A673 (cell line): ENCODE data around the gene EYS. TPM values are rescaled to one million over a fixed set of nuclear protein-coding genes. Genes with fewer than 3 reads are reported as not detected.

Experiments used
- BruUV-seq: library from RNA; stranded (reverse); fragments of 400-500 nt; replicated peaks from 2 replicates; lab custom pipeline; 2021; lab: Mats Ljungman, UMichigan
- CTCF ChIA-PET: fragments of 300-600 bp; sonication (Branson Sonifier 250); formaldehyde crosslinking; loops from one replicate; lab custom pipeline; 2022; ENCODE audit warnings: antibody characterized with exemption; lab: Charles Lee
- POLR2A ChIA-PET: fragments of 300-600 bp; sonication (Branson Sonifier 250); formaldehyde crosslinking; loops from one replicate; lab custom pipeline; 2022; ENCODE audit warnings: antibody characterized with exemption; ENCODE audit not compliant: low non-redundant PET; lab: Charles Lee
- DNase-seq: peaks from one replicate; pipeline ENCODE4 v3.0.0-alpha.2; 2015; ENCODE audit warnings: low spot score
- H3K27ac ChIP-seq: fragments of 200-600 bp; sonication (generic); 2 replicates; pipeline ENCODE4 v1.5.1; 2016; ENCODE audit warnings: mixed run types, low read depth, mild to moderate bottlenecking, mixed read lengths, antibody characterized with exemption, low read length; ENCODE audit not compliant: poor library complexity, severe bottlenecking
- H3K27me3 ChIP-seq: fragments of 200-600 bp; sonication (generic); replicated peaks from 2 replicates; pipeline ENCODE4 v1.6.1; 2017; ENCODE audit warnings: mixed run types, low read depth, mild to moderate bottlenecking, mixed read lengths, antibody characterized with exemption, low read length; ENCODE audit not compliant: insufficient read depth, poor library complexity
- H3K36me3 ChIP-seq: fragments of 200-600 bp; sonication (generic); 2 replicates; pipeline ENCODE4 v1.6.1; 2016; ENCODE audit warnings: mixed run types, mild to moderate bottlenecking, mixed read lengths, antibody characterized with exemption, low read length; ENCODE audit not compliant: insufficient read depth, poor library complexity, severe bottlenecking
- H3K4me1 ChIP-seq: fragments of 200-600 bp; sonication (generic); 2 replicates; pipeline ENCODE4 v1.6.1; 2017; ENCODE audit warnings: mixed run types, mild to moderate bottlenecking, mixed read lengths, antibody characterized with exemption, low read length; ENCODE audit not compliant: insufficient read depth, poor library complexity, severe bottlenecking
- H3K4me3 ChIP-seq: fragments of 200-600 bp; sonication (generic); 2 replicates; pipeline ENCODE4 v1.5.1; 2016; ENCODE audit warnings: low read depth, mixed run types, mild to moderate bottlenecking, mixed read lengths, low read length; ENCODE audit not compliant: poor library complexity, severe bottlenecking
- H3K9me3 ChIP-seq: fragments of 200-600 bp; sonication (generic); 2 replicates; pipeline ENCODE4 v1.6.1; 2016; ENCODE audit warnings: mixed run types, low read depth, mild to moderate bottlenecking, mixed read lengths, antibody characterized with exemption, low read length; ENCODE audit not compliant: poor library complexity, severe bottlenecking
- EZH2 ChIP-seq: fragments of 200-600 bp; sonication (generic); IDR thresholded peaks from 2 replicates; pipeline ENCODE4 v1.6.1; 2017; ENCODE audit warnings: borderline replicate concordance, low read depth, mild to moderate bottlenecking, mixed read lengths, antibody characterized with exemption, low read length; ENCODE audit not compliant: poor library complexity, severe bottlenecking
- intact Hi-C: fragments of 100-400 bp; cut with micrococcal nuclease; formaldehyde crosslinking; loops from one replicate; pipeline ENCODE4 v1.10.0; 2022; ENCODE audit not compliant: unreplicated experiment
- total RNA-seq: library from RNA; stranded (reverse); gene quantifications from 2 replicates; pipeline ENCODE4 v1.2.3, GENCODE V29; 2021
- TF ChIP-seq, protein P1 (sequence below): fragments of 300-800, 200-600 bp; sonication (generic); conservative IDR thresholded peaks from 2 replicates; pipeline ENCODE4 v1.5.1; 2017; ENCODE audit warnings: low read depth, mild to moderate bottlenecking, antibody characterized with exemption, low read length, moderate library complexity, mixed read lengths

EYS gene
- total RNA-seq, 1 experiment from 2014 or later: 0.47 TPM

DNA sequence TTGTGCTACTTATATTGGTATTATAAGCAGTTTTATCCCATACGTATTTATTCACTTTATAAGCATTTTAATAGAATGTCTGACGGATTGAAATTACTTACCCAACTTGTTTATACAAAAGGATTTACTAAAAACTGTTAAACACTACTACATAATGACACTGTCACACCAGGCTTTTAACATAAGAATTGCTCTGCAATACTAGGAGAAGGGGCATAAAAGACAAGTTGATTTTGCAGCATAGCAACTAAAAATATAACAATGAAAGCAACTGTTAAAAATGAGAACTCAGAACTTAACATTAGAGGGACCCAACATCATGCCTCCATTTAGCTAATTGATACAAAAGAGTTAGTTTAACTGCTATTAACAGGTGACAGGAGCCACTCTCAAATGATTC is 1076.1 kb downstream of the EYS start:
- DNase-seq: no peak
- intact Hi-C loops: no loop called here
- ChIA-PET POLR2A (no interaction called here), CTCF (no interaction called here)
- H3K9me3 ChIP-seq: no peaks in the 10 kb centered on the region
- BruUV-seq: no TSS peak
- H3K27ac ChIP-seq: no peak overlapping the region
- TF ChIP-seq, protein P1, sequence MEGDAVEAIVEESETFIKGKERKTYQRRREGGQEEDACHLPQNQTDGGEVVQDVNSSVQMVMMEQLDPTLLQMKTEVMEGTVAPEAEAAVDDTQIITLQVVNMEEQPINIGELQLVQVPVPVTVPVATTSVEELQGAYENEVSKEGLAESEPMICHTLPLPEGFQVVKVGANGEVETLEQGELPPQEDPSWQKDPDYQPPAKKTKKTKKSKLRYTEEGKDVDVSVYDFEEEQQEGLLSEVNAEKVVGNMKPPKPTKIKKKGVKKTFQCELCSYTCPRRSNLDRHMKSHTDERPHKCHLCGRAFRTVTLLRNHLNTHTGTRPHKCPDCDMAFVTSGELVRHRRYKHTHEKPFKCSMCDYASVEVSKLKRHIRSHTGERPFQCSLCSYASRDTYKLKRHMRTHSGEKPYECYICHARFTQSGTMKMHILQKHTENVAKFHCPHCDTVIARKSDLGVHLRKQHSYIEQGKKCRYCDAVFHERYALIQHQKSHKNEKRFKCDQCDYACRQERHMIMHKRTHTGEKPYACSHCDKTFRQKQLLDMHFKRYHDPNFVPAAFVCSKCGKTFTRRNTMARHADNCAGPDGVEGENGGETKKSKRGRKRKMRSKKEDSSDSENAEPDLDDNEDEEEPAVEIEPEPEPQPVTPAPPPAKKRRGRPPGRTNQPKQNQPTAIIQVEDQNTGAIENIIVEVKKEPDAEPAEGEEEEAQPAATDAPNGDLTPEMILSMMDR: no peak
- TF ChIP-seq EZH2: no peak
- no peak overlapping the region for H3K4me3 ChIP-seq
- H3K36me3 ChIP-seq: no peaks in the 10 kb centered on the region
- H3K4me1 ChIP-seq: no peaks in the 10 kb centered on the region
- no peaks in the 10 kb centered on the region for H3K27me3 ChIP-seq

DNA sequence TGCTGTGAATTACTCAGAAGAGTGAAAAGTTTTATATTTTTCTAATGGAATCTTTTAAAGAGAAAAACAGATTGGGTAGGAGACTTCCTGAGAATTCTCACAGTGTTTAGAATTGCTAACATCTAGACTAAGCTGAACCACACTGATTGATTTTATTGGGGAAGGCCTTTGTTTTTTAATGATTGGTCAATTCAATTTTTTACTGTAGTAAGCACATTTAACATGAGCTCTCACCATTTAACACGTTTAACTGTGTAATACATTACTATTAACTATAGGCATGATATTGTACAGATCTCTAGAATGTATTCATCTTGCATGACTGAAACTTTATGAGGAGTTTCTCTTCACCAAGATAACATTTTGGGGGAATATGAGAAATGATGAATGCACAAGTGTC is 1084.1 kb downstream of the EYS start:
- CTCF ChIA-PET: no interaction called here
- TF ChIP-seq, protein P1: no peak
- no peak for TF ChIP-seq EZH2
- Histone ChIP-seq H3K4me1 (no peaks in the 10 kb centered on the region), H3K27me3 (no peaks in the 10 kb centered on the region), H3K9me3 (no peaks in the 10 kb centered on the region), H3K27ac (no peak overlapping the region), H3K36me3 (no peaks in the 10 kb centered on the region), H3K4me3 (no peak overlapping the region)
- intact Hi-C loops: no loop called here
- no peak for DNase-seq
- POLR2A ChIA-PET: no interaction called here
- no TSS peak for BruUV-seq

DNA sequence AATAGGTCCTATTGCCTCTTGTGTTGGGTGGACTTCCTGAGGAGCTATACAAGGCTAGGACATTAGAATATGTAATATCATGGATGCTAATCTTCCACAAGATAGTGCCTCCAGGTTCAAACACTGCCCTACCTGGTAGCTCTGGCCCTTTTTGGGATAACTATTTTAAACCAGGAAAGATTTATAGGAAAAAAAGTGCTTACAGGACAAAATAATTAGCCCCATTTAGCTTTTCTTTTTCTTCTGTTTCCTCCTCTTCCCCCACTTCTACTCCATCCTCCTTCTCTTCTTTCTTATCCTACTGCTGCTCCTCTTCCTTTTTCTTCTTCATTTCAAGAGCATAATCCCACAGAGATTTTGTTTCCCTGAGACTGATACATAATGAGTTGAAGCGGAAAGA is 1104.0 kb downstream of the EYS start:
- no peak for DNase-seq
- ChIA-PET POLR2A (no interaction called here), CTCF (no interaction called here)
- Histone ChIP-seq H3K36me3 (no peaks in the 10 kb centered on the region), H3K4me1 (no peaks in the 10 kb centered on the region), H3K27me3 (no peaks in the 10 kb centered on the region), H3K9me3 (no peaks in the 10 kb centered on the region), H3K27ac (no peak overlapping the region), H3K4me3 (no peak overlapping the region)
- TF ChIP-seq EZH2: no peak
- TF ChIP-seq, protein P1: no peak
- intact Hi-C loops: no loop called here
- no TSS peak for BruUV-seq
